GM10248 (cell line): ENCODE measurements around the gene RNF2.

Experiments used
- CTCF ChIA-PET: fragments of 300-600 bp; sonication (Branson Sonifier 250); formaldehyde crosslinking; extraction: SDS; loops from one replicate; lab custom pipeline; 2021; ENCODE audit warnings: antibody characterized with exemption; lab: Yijun Ruan, JAX
- POLR2A ChIA-PET: fragments of 350-650 bp; sonication (Branson Sonifier 250); formaldehyde crosslinking; extraction: SDS; loops from one replicate; lab custom pipeline; 2020; ENCODE audit warnings: antibody characterized with exemption; lab: Yijun Ruan, JAX
- DNase-seq: peaks from one replicate; pipeline ENCODE4 v3.0.0; 2012; ENCODE audit errors: extremely low spot score
- CTCF ChIP-seq: IDR thresholded peaks from 2 replicates; pipeline ENCODE4 v1.5.1; 2012; ENCODE audit warnings: mild to moderate bottlenecking, low read depth; ENCODE audit errors: extremely low read depth, missing control alignments, control extremely low read depth

The RNF2 gene

GRCh38 chr1:185077374-185077773, 32.0 kb downstream of the RNF2 start:
- ChIA-PET POLR2A (no interaction called here), CTCF (interaction anchor here (1.2 kb wide), 1 partner anchor 12 kb away, joined by 4 read pairs; no protein-coding TSS in a partner anchor)
- no peak for TF ChIP-seq CTCF
- no peak for DNase-seq

- ChIA-PET CTCF (interaction anchor here (1.0 kb wide), 1 partner anchor 10 kb away, joined by 3 read pairs; no protein-coding TSS in a partner anchor), POLR2A (no interaction called here)
- DNase-seq = no peak
- TF ChIP-seq CTCF = no peak
These were observed 35.1 kb downstream of the RNF2 start for GRCh38 chr1:185080422-185080821.

GRCh38 chr1:185083818-185084217, 38.5 kb downstream of the RNF2 start:
- DNase-seq = no peak
- TF ChIP-seq CTCF = no peak
- ChIA-PET POLR2A (no interaction called here), CTCF (interaction anchor here (1.5 kb wide), 1 partner anchor 278 kb away, joined by 3 read pairs; no protein-coding TSS in a partner anchor)

- ChIA-PET POLR2A (no interaction called here), CTCF (interaction anchor here (1.7 kb wide), 1 partner anchor 105 kb away, joined by 3 read pairs; no protein-coding TSS in a partner anchor)
- no peak for TF ChIP-seq CTCF
- DNase-seq = no peak
These were observed 41.7 kb downstream of the RNF2 start for GRCh38 chr1:185087101-185087500.

GRCh38 chr1:185087746-185088145, 42.4 kb downstream of the RNF2 start:
- ChIA-PET CTCF (no interaction called here), POLR2A (no interaction called here)
- DNase-seq = no peak
- no peak for TF ChIP-seq CTCF

GRCh38 chr1:185091480-185091879, 46.1 kb downstream of the RNF2 start:
- DNase-seq = no peak
- no peak for TF ChIP-seq CTCF
- ChIA-PET CTCF (interaction anchor here (0.7 to 0.9 kb wide), 3 partner anchors 10 to 279 kb away, joined by 3 read pairs; no protein-coding TSS in a partner anchor), POLR2A (no interaction called here)
